H9 (cell line): ENCODE data around the gene PARD6B. TPM values are rescaled to one million over a fixed set of nuclear protein-coding genes. Genes with fewer than 3 reads are reported as not detected.

Experiments
- DNase-seq: peaks from one replicate; pipeline ENCODE4 v3.0.0-alpha.2; 2017
- H2AFZ ChIP-seq: one replicate; pipeline ENCODE4 v1.6.1; 2013; ENCODE audit warnings: mild to moderate bottlenecking, low read length, control low read depth, moderate library complexity
- H2AK5ac ChIP-seq: 2 replicates; pipeline ENCODE4 v1.6.1; 2013; ENCODE audit warnings: low read length, control low read depth, mixed read lengths; ENCODE audit not compliant: insufficient read length
- H2BK120ac ChIP-seq: one replicate; pipeline ENCODE4 v1.6.1; 2013; ENCODE audit warnings: low read depth, mild to moderate bottlenecking, low read length, control low read depth, inconsistent platforms; ENCODE audit not compliant: poor library complexity, severe bottlenecking
- H2BK12ac ChIP-seq: 2 replicates; pipeline ENCODE4 v1.6.1; 2013; ENCODE audit warnings: low read length, control low read depth, mixed read lengths, low read depth; ENCODE audit not compliant: insufficient read length
- H2BK15ac ChIP-seq: 2 replicates; pipeline ENCODE4 v1.6.1; 2013; ENCODE audit warnings: low read depth, low read length, control low read depth
- H2BK20ac ChIP-seq: one replicate; pipeline ENCODE4 v1.6.1; 2013; ENCODE audit warnings: low read depth, mild to moderate bottlenecking, low read length, control low read depth, inconsistent platforms; ENCODE audit not compliant: poor library complexity, severe bottlenecking
- H2BK5ac ChIP-seq: 2 replicates; pipeline ENCODE4 v1.6.1; 2013; ENCODE audit warnings: low read length, control low read depth, mixed read lengths; ENCODE audit not compliant: insufficient read length
- H3K14ac ChIP-seq: 2 replicates; pipeline ENCODE4 v1.6.1; 2013; ENCODE audit warnings: low read length, control low read depth; ENCODE audit not compliant: insufficient read depth
- H3K18ac ChIP-seq: 2 replicates; pipeline ENCODE4 v1.6.1; 2013; ENCODE audit warnings: low read depth, mild to moderate bottlenecking, mixed read lengths, low read length, control low read depth; ENCODE audit not compliant: insufficient read length
- H3K23ac ChIP-seq: 2 replicates; pipeline ENCODE4 v1.6.1; 2013; ENCODE audit warnings: low read length, control low read depth, mixed read lengths, low read depth; ENCODE audit not compliant: insufficient read length
- H3K23me2 ChIP-seq: 2 replicates; pipeline ENCODE4 v1.6.1; 2013; ENCODE audit warnings: low read depth, mild to moderate bottlenecking, mixed read lengths, low read length, control low read depth; ENCODE audit not compliant: insufficient read length, poor library complexity, severe bottlenecking
- H3K27ac ChIP-seq: 2 replicates; pipeline ENCODE4 v1.5.1; 2013; ENCODE audit warnings: low read length, control low read depth, mixed read lengths, low read depth; ENCODE audit not compliant: insufficient read length
- H3K27me3 ChIP-seq: 2 replicates; pipeline ENCODE4 v1.6.1; 2013; ENCODE audit warnings: low read length, control low read depth, inconsistent platforms; ENCODE audit not compliant: insufficient read depth
- H3K4ac ChIP-seq: 2 replicates; pipeline ENCODE4 v1.6.1; 2013; ENCODE audit warnings: low read depth, mild to moderate bottlenecking, control low read depth, inconsistent platforms, low read length, moderate library complexity
- H3K4me1 ChIP-seq: 2 replicates; pipeline ENCODE4 v1.6.1; 2013; ENCODE audit warnings: low read length, control low read depth, inconsistent platforms; ENCODE audit not compliant: insufficient read depth
- H3K4me2 ChIP-seq: 2 replicates; pipeline ENCODE4 v1.6.1; 2013; ENCODE audit warnings: low read length, control low read depth, mixed read lengths; ENCODE audit not compliant: insufficient read length, insufficient read depth
- H3K56ac ChIP-seq: 2 replicates; pipeline ENCODE4 v1.6.1; 2013; ENCODE audit warnings: low read depth, mild to moderate bottlenecking, mixed read lengths, low read length, control low read depth; ENCODE audit not compliant: insufficient read length
- H3K79me1 ChIP-seq: 2 replicates; pipeline ENCODE4 v1.6.1; 2013; ENCODE audit warnings: low read depth, mild to moderate bottlenecking, moderate library complexity, low read length, control low read depth, inconsistent platforms; ENCODE audit not compliant: insufficient read depth, poor library complexity, severe bottlenecking
- H3K79me2 ChIP-seq: 2 replicates; pipeline ENCODE4 v1.6.1; 2013; ENCODE audit warnings: low read length, control low read depth, inconsistent platforms; ENCODE audit not compliant: insufficient read depth
- H3K9ac ChIP-seq: 2 replicates; pipeline ENCODE4 v1.6.1; 2013; ENCODE audit warnings: low read length, control low read depth, mixed read lengths; ENCODE audit not compliant: insufficient read length; ENCODE audit errors: extremely low read depth
- H3K9me3 ChIP-seq: one replicate; pipeline ENCODE4 v1.6.1; 2013; ENCODE audit warnings: low read depth, low read length, inconsistent platforms; ENCODE audit not compliant: control insufficient read depth
- H3T11ph ChIP-seq: one replicate; pipeline ENCODE4 v1.6.1; 2013; ENCODE audit warnings: mild to moderate bottlenecking, low read length, control low read depth, inconsistent platforms
- H4K20me1 ChIP-seq: one replicate; pipeline ENCODE4 v1.6.1; 2013; ENCODE audit not compliant: control insufficient read depth, insufficient read length, insufficient read depth
- H4K5ac ChIP-seq: 2 replicates; pipeline ENCODE4 v1.6.1; 2013; ENCODE audit warnings: low read depth, mild to moderate bottlenecking, mixed read lengths, low read length, control low read depth; ENCODE audit not compliant: insufficient read length
- H4K8ac ChIP-seq: replicated peaks from 2 replicates; pipeline ENCODE4 v1.6.1; 2013; ENCODE audit warnings: low read length, control low read depth, mixed read lengths, low read depth; ENCODE audit not compliant: insufficient read length
- H4K91ac ChIP-seq: 2 replicates; pipeline ENCODE4 v1.6.1; 2013; ENCODE audit warnings: low read depth, mild to moderate bottlenecking, moderate library complexity, mixed read lengths, low read length, control low read depth; ENCODE audit not compliant: insufficient read length
- H3K27ac Mint-ChIP-seq, 3 experiments: 2 replicates in 2 of 3; 3 replicates in 1 of 3; pipeline ENCODE4 v1.8.0; 2020 to 2021; ENCODE audit warnings: mixed read lengths in 3 of 3, mild to moderate bottlenecking in 1 of 3, moderate library complexity in 1 of 3
- H3K27me3 Mint-ChIP-seq: 2 replicates; pipeline ENCODE4 v1.8.0; 2021; ENCODE audit warnings: low read depth, mild to moderate bottlenecking, moderate library complexity, mixed read lengths
- H3K36me3 Mint-ChIP-seq, 3 experiments: 2 replicates in 2 of 3; 3 replicates in 1 of 3; pipeline ENCODE4 v1.8.0; 2020 to 2021; ENCODE audit warnings: low read depth in 3 of 3, mixed read lengths in 3 of 3; ENCODE audit not compliant: insufficient read depth in 1 of 3
- H3K4me1 Mint-ChIP-seq, 2 experiments: 2 replicates each; pipeline ENCODE4 v1.8.0; 2020; ENCODE audit warnings: mixed read lengths in 2 of 2
- H3K4me3 Mint-ChIP-seq, 2 experiments: 2 replicates in 1 of 2; 3 replicates in 1 of 2; pipeline ENCODE4 v1.8.0; 2020 to 2021; ENCODE audit warnings: mild to moderate bottlenecking in 2 of 2, mixed read lengths in 2 of 2, moderate library complexity in 1 of 2
- H3K9me3 Mint-ChIP-seq, 2 experiments: 2 replicates in 1 of 2; 3 replicates in 1 of 2; pipeline ENCODE4 v1.8.0; 2020; ENCODE audit warnings: mild to moderate bottlenecking in 2 of 2, mixed read lengths in 2 of 2, moderate library complexity in 1 of 2
- CTCF ChIP-seq: fragments of 200-600 bp; sonication (generic); conservative IDR thresholded peaks from 3 replicates; pipeline ENCODE4 v1.8.0; 2021; ENCODE audit warnings: antibody characterized with exemption, mild to moderate bottlenecking
- WGBS: extraction: QIAGEN DNeasy Blood & Tissue Kit; methylation state at CpG from one replicate; pipeline ENCODE4 v1.1.7; 2013; ENCODE audit warnings: missing lambda C conversion rate, low lambda C conversion rate, mixed read lengths; ENCODE audit not compliant: insufficient read length; ENCODE audit errors: extremely low coverage; 5-methylcytosine and 5-hydroxymethylcytosine counted together
- total RNA-seq: library from RNA; stranded (reverse); gene quantifications from 2 replicates; pipeline ENCODE4 v1.2.1, GENCODE V29; 2021

Gene PARD6B
- total RNA-seq, 1 experiment from 2014 or later, result 27.4 TPM

- Histone ChIP-seq H2BK20ac (no peak overlapping the region), H4K5ac (no peak overlapping the region), H3K23me2 (no peaks in the 10 kb centered on the region), H3T11ph (no peak overlapping the region), H2BK12ac (no peak overlapping the region), H3K4ac (no peak overlapping the region), H3K9me3 (no peaks in the 10 kb centered on the region), H2AK5ac (no peak overlapping the region), H4K20me1 (no peaks in the 10 kb centered on the region), H2BK120ac (no peak overlapping the region), H3K9ac (no peak overlapping the region), H3K56ac (no peak overlapping the region), H3K4me2 (peak overlapping the region; percentile 29), H2BK5ac (no peak overlapping the region), H3K4me1 (no peaks in the 10 kb centered on the region), H3K27me3 (no peaks in the 10 kb centered on the region), H3K18ac (no peak overlapping the region), H4K91ac (no peak overlapping the region), H4K8ac (no peak overlapping the region), H3K14ac (no peak overlapping the region), H3K27ac (no peak overlapping the region), H3K79me2 (no peaks in the 10 kb centered on the region), H2BK15ac (no peak overlapping the region), H2AFZ (no peak overlapping the region), H3K23ac (no peak overlapping the region), H3K79me1 (no peaks in the 10 kb centered on the region)
- peaks cover 17 to 34% of the 10 kb centered on the region in 2 experiments for H3K4me1 Mint-ChIP-seq
- TF ChIP-seq CTCF, result no peak
- no peak for DNase-seq
- H3K4me3 Mint-ChIP-seq, result peak overlapping the region; percentile 47 to 76
- peaks cover 0 to 3% (median 3%) of the 10 kb centered on the region in 3 experiments; a peak in 4 of 7 replicates for H3K36me3 Mint-ChIP-seq
- H3K27me3 Mint-ChIP-seq, result peaks cover 11% of the 10 kb centered on the region; the same call in 1 of the 2 replicates
- WGBS, result no CpG with 5 or more reads among the region's 35 CpGs
- H3K27ac Mint-ChIP-seq, result peak overlapping the region in 2 of 3 experiments; percentile 74 to 85; a peak in 3 of 7 replicates
- H3K9me3 Mint-ChIP-seq, result no peaks in the 10 kb centered on the region
Measured at GRCh38 chr20:50794181-50794845, 62.9 kb downstream of the PARD6B start.
